Common myeloid progenitor, CD34-positive (primary cell): ENCODE data around the gene ARL5A.

ENCODE experiments used
- CTCF ChIA-PET: fragments of 350-600 bp; sonication (Branson Sonifier 250); formaldehyde crosslinking; loops from one replicate; lab custom pipeline; 2021; ENCODE audit warnings: antibody characterized with exemption; lab: Charles Lee
- POLR2A ChIA-PET: fragments of 350-600 bp; sonication (Branson Sonifier 250); formaldehyde crosslinking; loops from one replicate; lab custom pipeline; 2021; ENCODE audit warnings: antibody characterized with exemption; lab: Charles Lee
- DNase-seq, 3 donors: peaks; one replicate each; pipeline versions ENCODE4 v3.0.0 to v3.0.0-alpha.2; 2013
- H3K27ac ChIP-seq, 2 experiments: 1 replicate in 1 of 2; 2 replicates in 1 of 2; pipeline ENCODE4 v1.7.0; 2013; ENCODE audit warnings: inconsistent platforms in 2 of 2, low read length in 2 of 2, mild to moderate bottlenecking in 2 of 2, low read depth in 1 of 2, moderate library complexity in 1 of 2; ENCODE audit not compliant: severe bottlenecking in 2 of 2, insufficient read depth in 1 of 2, poor library complexity in 1 of 2
- H3K27me3 ChIP-seq, 5 experiments: replicated peaks in 2 of 5; 1 replicate in 3 of 5; 2 replicates in 2 of 5; pipeline versions ENCODE4 v1.6.1 to v1.7.0; 2013; ENCODE audit warnings: low read length in 4 of 5, mild to moderate bottlenecking in 2 of 5, moderate library complexity in 2 of 5, inconsistent platforms in 1 of 5; ENCODE audit not compliant: insufficient read depth in 5 of 5, control insufficient read depth in 4 of 5
- H3K36me3 ChIP-seq, 4 experiments: 1 replicate in 2 of 4; 2 replicates in 2 of 4; pipeline versions ENCODE4 v1.6.1 to v1.7.0; 2013; ENCODE audit warnings: low read length in 3 of 4, control low read depth in 1 of 4, mild to moderate bottlenecking in 1 of 4; ENCODE audit not compliant: control insufficient read depth in 4 of 4, insufficient read depth in 4 of 4
- H3K4me1 ChIP-seq, 4 experiments: 1 replicate in 3 of 4; 2 replicates in 1 of 4; pipeline versions ENCODE4 v1.6.1 to v1.7.1; 2013; ENCODE audit warnings: low read length in 3 of 4, mild to moderate bottlenecking in 3 of 4, control low read depth in 1 of 4, inconsistent platforms in 1 of 4, moderate library complexity in 1 of 4; ENCODE audit not compliant: control insufficient read depth in 4 of 4, insufficient read depth in 4 of 4; ENCODE audit errors: control extremely low read depth in 1 of 4
- H3K4me3 ChIP-seq, 7 experiments: 1 replicate in 4 of 7; 2 replicates in 3 of 7; pipeline versions ENCODE4 v1.5.1 to v1.7.0; 2013; ENCODE audit warnings: mild to moderate bottlenecking in 7 of 7, low read length in 6 of 7, moderate library complexity in 6 of 7, inconsistent platforms in 2 of 7, low read depth in 2 of 7, control low read depth in 1 of 7; ENCODE audit not compliant: insufficient read depth in 4 of 7, control insufficient read depth in 1 of 7; ENCODE audit errors: extremely low read depth in 1 of 7
- H3K9me3 ChIP-seq, 5 experiments: 1 replicate in 4 of 5; 2 replicates in 1 of 5; pipeline versions ENCODE4 v1.6.1 to v1.7.1; 2013; ENCODE audit warnings: low read length in 4 of 5, mild to moderate bottlenecking in 2 of 5, inconsistent platforms in 1 of 5, low read depth in 1 of 5, moderate library complexity in 1 of 5; ENCODE audit not compliant: control insufficient read depth in 4 of 5, insufficient read depth in 2 of 5; ENCODE audit errors: control extremely low read depth in 1 of 5
- WGBS: methylation state at CpG from one replicate; pipeline ENCODE4 v1.1.5; 2013; ENCODE audit not compliant: insufficient coverage; 5-methylcytosine and 5-hydroxymethylcytosine counted together

Gene ARL5A

GRCh38 chr2:151761193-151761592, 67.0 kb downstream of the ARL5A start:
- Histone ChIP-seq H3K27ac (no peak overlapping the region), H3K4me3 (no peak overlapping the region), H3K36me3 (no peaks in the 10 kb centered on the region), H3K27me3 (no peaks in the 10 kb centered on the region), H3K4me1 (peaks cover 0 to 10% (median 2%) of the 10 kb centered on the region in 4 experiments), H3K9me3 (no peaks in the 10 kb centered on the region)
- ChIA-PET POLR2A (no interaction called here), CTCF (no interaction called here)
- 100% methylated on average over 3 of the region's 3 CpGs for WGBS
- no peak for DNase-seq

- peaks cover 0 to 5% (median 0%) of the 10 kb centered on the region in 4 experiments for H3K4me1 ChIP-seq
- ChIA-PET POLR2A (interaction anchor here (0.7 kb wide), 1 partner anchor 194 kb away, joined by 5 read pairs; no protein-coding TSS in a partner anchor), CTCF (no interaction called here)
- WGBS, result 97% methylated on average over 11 of the region's 11 CpGs
- no peak overlapping the region for H3K27ac ChIP-seq
- no peaks in the 10 kb centered on the region for H3K27me3 ChIP-seq
- no peak for DNase-seq
- H3K9me3 ChIP-seq, result no peaks in the 10 kb centered on the region
- no peak overlapping the region for H3K4me3 ChIP-seq
- H3K36me3 ChIP-seq, result no peaks in the 10 kb centered on the region
Measured at GRCh38 chr2:151760139-151760650, 68.0 kb downstream of the ARL5A start.

GRCh38 chr2:151758744-151759143, 69.5 kb downstream of the ARL5A start:
- ChIA-PET CTCF (no interaction called here), POLR2A (no interaction called here)
- Histone ChIP-seq H3K27me3 (no peaks in the 10 kb centered on the region), H3K9me3 (no peaks in the 10 kb centered on the region), H3K4me1 (peaks cover 0 to 3% (median 0%) of the 10 kb centered on the region in 4 experiments), H3K36me3 (no peaks in the 10 kb centered on the region), H3K27ac (no peak overlapping the region), H3K4me3 (no peak overlapping the region)
- no peak for DNase-seq
- WGBS, result 100% methylated on average over 1 of the region's 3 CpGs

- ChIA-PET CTCF (no interaction called here), POLR2A (no interaction called here)
- H3K27ac ChIP-seq, result no peak overlapping the region
- no peaks in the 10 kb centered on the region for H3K27me3 ChIP-seq
- H3K9me3 ChIP-seq, result no peaks in the 10 kb centered on the region
- H3K4me1 ChIP-seq, result no peaks in the 10 kb centered on the region
- no peaks in the 10 kb centered on the region for H3K36me3 ChIP-seq
- DNase-seq, result no peak
- WGBS, result no CpG with 5 or more reads among the region's 1 CpG
- H3K4me3 ChIP-seq, result no peak overlapping the region
Measured at GRCh38 chr2:151757861-151758260, 70.4 kb downstream of the ARL5A start.

- ChIA-PET CTCF (no interaction called here), POLR2A (no interaction called here)
- Histone ChIP-seq H3K4me1 (no peaks in the 10 kb centered on the region), H3K27me3 (no peaks in the 10 kb centered on the region), H3K9me3 (no peaks in the 10 kb centered on the region), H3K27ac (no peak overlapping the region), H3K4me3 (no peak overlapping the region), H3K36me3 (no peaks in the 10 kb centered on the region)
- WGBS, result 91% methylated on average over 1 of the region's 2 CpGs
- DNase-seq, result no peak
Measured at GRCh38 chr2:151756820-151757219, 71.4 kb downstream of the ARL5A start.

GRCh38 chr2:151754253-151754897, 73.8 kb downstream of the ARL5A start:
- Histone ChIP-seq H3K27me3 (no peaks in the 10 kb centered on the region), H3K27ac (no peak overlapping the region), H3K4me1 (no peaks in the 10 kb centered on the region), H3K9me3 (no peaks in the 10 kb centered on the region), H3K4me3 (no peak overlapping the region), H3K36me3 (no peaks in the 10 kb centered on the region)
- ChIA-PET POLR2A (no interaction called here), CTCF (interaction anchor here (0.5 to 1.1 kb wide), 2 partner anchors 9 to 1084 kb away, joined by 3 to 4 read pairs; no protein-coding TSS in a partner anchor)
- DNase-seq, result no peak
- 100% methylated on average over 1 of the region's 1 CpG for WGBS

- no peaks in the 10 kb centered on the region for H3K4me1 ChIP-seq
- ChIA-PET POLR2A (no interaction called here), CTCF (no interaction called here)
- H3K4me3 ChIP-seq, result no peak overlapping the region
- H3K36me3 ChIP-seq, result no peaks in the 10 kb centered on the region
- H3K27ac ChIP-seq, result no peak overlapping the region
- no peaks in the 10 kb centered on the region for H3K27me3 ChIP-seq
- no peak for DNase-seq
- H3K9me3 ChIP-seq, result no peaks in the 10 kb centered on the region
Measured at GRCh38 chr2:151753540-151753939, 74.7 kb downstream of the ARL5A start.
